ENCODE measurements around the gene RBFOX2.
"Not testable (repeated sequence)": the region's sequence is repeated elsewhere in the genome, so short reads cannot be mapped to it uniquely, and the experiment has no call there.

Gene RBFOX2

GRCh38 chr22:35735542-35735941, 293.1 kb downstream of the RBFOX2 start:
- DNase-seq (ENCODE audit: low spot score): no peak

DNA sequence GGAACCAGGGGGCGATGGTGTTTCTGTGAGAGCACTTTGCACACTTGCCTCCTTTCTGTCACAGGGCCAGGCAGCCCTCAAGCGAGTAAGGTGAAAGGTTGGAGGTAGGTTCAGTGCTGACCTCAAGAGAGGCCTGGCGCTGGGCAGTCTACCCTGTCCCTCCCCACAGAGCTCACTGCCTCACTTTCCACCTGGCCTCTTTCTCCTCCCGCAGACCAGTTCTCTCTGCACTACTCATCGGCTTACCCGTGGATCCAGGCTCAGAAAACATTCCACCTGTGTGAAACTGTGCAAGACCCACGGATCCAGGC, 294.2 kb downstream of the RBFOX2 start:
- no peak for DNase-seq (ENCODE audit: low spot score)

- DNase-seq (ENCODE audit: low spot score): no peak
These were observed 294.7 kb downstream of the RBFOX2 start for GRCh38 chr22:35733791-35734516.

- DNase-seq (ENCODE audit: low spot score): no peak
These were observed 295.6 kb downstream of the RBFOX2 start for GRCh38 chr22:35733036-35733435.

DNA sequence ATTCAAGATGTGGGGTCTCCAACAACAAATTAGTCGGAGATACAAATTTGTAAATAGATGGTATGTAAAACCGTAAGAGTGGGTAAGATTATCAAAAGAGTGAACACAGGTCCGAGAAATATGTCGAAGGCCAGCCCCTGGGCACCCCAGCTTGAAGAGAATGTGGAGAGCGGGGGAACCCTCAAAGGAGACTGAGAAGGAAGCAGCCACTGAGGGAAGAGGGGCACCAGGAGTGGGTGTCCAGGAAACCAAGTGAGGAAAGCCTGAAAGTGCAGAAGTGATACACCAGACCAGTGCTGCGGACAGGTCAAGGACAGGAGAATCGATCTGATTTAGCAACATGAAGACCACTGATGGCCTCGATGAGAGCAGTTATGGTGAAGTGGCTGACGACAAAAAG, 296.5 kb downstream of the RBFOX2 start:
- DNase-seq (ENCODE audit: low spot score): no peak

GRCh38 chr22:35731321-35731720, 297.3 kb downstream of the RBFOX2 start:
- no peak for DNase-seq (ENCODE audit: low spot score)

- DNase-seq (ENCODE audit: low spot score): no peak
These were observed 299.3 kb downstream of the RBFOX2 start for GRCh38 chr22:35729309-35729698.

GRCh38 chr22:35728639-35729308, 299.9 kb downstream of the RBFOX2 start:
- no peak for DNase-seq (ENCODE audit: low spot score)

GRCh38 chr22:35727436-35727835, 301.2 kb downstream of the RBFOX2 start:
- no peak for DNase-seq (ENCODE audit: low spot score)

DNA sequence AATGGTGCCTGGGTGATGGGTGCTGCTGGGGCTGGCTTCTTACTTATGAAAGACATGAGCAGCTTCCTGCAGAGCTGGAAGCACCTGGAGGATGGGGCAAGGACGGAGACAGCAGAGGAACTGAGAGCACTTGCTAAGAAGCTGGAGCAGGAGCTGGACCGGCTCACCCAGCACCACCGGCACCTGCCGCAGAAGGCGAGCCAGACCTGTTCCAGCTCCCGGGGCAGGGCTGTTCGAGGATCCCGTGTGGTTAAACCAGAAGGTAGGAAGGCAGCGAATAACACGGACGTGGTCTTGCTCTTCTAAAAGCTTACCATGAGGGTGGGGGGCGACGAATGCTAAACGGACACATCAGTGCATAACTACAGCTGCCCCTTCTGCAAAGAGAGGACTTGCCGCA, 301.7 kb downstream of the RBFOX2 start:
- no peak for DNase-seq (ENCODE audit: low spot score)

DNA sequence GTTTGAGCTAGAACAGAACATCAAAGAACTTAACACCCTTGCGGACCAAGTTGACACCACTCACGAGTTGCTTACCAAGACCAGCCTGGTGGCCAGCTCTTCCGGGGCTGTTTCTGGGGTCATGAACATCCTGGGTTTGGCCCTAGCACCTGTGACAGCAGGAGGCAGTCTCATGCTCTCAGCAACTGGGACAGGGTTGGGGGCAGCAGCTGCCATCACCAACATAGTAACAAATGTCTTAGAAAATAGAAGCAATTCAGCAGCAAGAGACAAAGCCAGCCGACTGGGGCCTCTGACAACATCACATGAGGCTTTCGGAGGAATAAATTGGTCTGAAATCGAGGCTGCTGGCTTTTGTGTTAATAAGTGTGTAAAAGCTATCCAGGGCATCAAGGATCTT, 302.2 kb downstream of the RBFOX2 start:
- no peak for DNase-seq (ENCODE audit: low spot score)

DNA sequence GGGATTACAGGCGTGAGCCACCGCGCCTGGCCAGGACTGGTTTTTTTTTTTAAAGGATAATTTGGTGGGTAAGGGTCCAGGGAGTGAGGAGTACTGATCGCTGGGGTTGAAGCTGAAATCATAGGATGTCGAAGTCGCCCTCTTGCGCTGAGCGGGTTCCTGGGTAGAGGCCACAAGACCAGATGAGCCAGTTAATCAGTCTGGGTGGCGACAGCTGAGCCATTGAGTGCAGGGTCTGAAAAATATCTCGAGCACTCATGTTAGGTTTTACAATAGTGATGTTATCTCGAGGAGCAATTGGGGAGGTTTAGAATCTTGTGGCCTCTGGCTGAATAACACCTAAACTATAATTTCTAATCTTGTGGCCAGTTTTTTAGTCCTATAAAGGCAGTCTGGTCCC, 303.1 kb downstream of the RBFOX2 start:
- no peak for DNase-seq (ENCODE audit: low spot score)

DNA sequence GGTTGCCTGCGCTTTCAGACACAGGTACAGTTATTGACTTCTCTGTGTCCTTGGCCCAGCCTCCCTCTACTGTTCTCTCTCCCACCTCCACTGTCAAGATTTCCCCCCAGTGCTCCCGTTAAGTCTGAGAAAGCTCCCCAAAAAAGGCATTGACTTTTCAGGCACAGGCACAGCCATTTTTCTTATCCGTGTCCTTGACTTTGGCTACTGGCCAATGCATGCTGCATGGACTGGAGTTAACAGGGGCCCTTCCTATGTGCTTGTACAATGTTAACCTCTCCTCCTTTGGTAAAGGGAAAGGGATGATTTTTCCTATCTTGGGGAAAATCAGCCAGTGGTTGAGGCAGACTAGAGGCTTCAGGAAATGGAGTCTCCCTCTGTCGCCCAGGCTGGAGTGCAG, 306.7 kb downstream of the RBFOX2 start:
- no peak for DNase-seq (ENCODE audit: low spot score)

GRCh38 chr22:35719212-35719875, 309.3 kb downstream of the RBFOX2 start:
- no peak for DNase-seq (ENCODE audit: low spot score)

DNA sequence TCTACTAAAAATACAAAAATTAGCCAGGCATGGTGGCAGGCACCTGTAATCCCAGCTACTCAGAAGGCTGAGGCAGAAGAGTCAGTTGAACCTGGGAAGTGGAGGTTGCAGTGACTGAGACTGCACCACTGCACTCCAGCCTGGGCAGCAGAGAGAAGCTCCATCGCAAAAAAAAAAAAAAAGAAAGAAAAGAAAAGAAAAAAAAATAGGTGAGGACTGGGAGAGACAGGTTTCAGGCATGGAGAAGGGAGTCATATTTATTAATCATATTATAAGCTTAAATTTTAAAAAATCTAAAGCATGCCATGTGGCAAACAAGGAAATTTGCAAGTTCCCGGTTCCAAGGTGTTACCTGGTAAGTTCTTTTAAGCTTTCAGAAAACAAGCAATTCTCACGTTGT, 311.1 kb downstream of the RBFOX2 start, which contains the start of gene APOL5:
Gene APOL5, plus strand, starts transcription at position 301 of the 400 bp plus-strand sequence. Its CDS starts 0 bp downstream, at position 301.
- DNase-seq (ENCODE audit: low spot score): no peak

- DNase-seq (ENCODE audit: low spot score): no peak
These were observed 316.0 kb downstream of the RBFOX2 start for GRCh38 chr22:35712672-35713071.

DNA sequence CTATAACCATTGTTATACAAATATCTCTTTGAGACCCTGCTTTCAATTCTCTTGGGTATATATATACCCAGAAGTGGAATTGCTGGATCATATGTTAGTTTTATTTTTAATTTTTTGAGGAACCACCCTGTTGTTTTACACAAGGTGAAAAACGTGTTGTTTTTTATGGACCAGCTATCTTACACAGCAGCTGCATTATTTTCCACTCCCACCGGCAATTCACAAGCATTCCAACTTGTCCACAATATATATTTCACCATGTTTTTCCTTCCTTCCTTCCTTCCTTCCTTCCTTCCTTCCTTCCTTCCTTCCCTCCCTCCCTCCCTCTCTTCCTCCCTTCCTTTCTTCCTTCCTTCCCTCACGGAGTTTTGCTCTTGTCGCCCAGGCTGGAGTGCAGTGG, 317.3 kb downstream of the RBFOX2 start:
- DNase-seq (ENCODE audit: low spot score): no peak

DNA sequence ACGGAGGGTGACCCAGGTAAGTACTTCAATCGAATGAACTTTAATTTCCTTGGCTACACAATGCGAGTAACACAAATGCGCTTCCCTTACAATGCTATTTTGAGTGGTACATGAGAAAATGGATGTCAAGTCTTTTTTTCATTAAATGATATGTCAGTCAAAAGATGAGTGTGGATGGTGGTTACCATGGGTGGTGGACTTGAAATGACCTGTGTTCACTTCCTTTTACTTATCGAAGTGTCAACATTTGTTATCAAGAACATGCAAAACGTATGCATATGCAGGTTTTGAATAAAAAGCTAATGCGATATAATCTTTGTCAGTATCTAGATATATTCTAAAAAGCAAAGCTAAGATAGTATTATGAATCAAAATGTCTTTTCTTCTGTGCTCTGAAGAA, 319.7 kb downstream of the RBFOX2 start:
- no peak for DNase-seq (ENCODE audit: low spot score)

DNA sequence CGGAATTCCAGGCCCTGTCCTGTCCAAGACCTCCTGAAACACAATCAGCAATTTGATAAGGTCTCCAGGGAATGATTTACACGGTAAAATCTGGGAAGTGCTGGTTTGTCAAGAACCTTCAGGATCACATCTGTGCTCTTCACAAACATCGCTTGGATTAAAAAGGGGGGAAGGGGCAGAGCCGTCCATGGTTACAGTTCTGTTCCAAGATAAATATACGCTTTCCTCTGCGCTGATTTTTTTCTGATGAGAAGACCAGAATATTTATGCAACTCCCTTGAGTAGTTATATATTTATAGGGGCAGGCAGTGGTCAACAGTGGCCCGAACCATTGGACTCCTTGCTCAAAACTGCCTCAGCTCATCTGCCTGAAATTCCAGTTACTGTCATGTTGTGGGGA, 320.2 kb downstream of the RBFOX2 start:
- DNase-seq (ENCODE audit: low spot score): no peak

DNA sequence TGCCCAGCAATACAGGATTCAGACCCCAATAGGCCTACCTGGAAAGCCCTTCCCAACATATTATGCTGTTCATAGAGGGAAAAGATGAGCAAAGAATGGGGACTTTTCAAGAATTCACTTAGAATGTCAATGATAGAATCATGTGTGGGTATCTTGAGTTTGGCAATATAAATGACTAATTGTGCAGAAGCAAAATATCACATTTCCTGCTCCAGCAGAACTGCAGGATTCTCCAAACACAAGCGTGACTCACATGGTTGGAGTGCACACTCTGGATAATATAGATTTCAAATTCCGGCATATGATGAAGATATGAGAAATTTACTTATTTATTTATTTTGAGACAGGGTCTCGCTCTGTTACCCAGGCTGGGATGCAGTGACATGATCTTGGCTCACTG, 323.5 kb downstream of the RBFOX2 start:
- no peak for DNase-seq (ENCODE audit: low spot score)

- DNase-seq (ENCODE audit: low spot score): no peak
These were observed 324.6 kb downstream of the RBFOX2 start for GRCh38 chr22:35703861-35704584.

DNA sequence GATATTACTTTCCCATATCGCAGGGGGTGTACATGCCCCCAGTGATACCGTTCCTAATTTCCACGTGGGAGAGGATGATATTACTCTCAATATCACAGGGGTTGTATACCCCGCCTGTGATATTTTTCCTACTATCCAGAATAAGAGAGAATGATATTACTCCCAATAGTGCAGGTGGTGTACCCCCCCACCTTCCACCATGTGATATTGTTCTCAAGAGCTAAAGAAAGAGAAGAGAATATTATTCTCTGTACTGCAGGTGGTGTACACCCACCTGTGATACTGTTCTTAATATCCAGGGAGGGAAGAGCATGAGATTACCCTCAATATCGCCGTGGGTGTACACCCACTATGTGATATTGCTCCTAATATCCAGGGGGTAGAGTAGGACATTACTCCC, 328.8 kb downstream of the RBFOX2 start:
- DNase-seq (ENCODE audit: low spot score): not testable (repeated sequence)

DNA sequence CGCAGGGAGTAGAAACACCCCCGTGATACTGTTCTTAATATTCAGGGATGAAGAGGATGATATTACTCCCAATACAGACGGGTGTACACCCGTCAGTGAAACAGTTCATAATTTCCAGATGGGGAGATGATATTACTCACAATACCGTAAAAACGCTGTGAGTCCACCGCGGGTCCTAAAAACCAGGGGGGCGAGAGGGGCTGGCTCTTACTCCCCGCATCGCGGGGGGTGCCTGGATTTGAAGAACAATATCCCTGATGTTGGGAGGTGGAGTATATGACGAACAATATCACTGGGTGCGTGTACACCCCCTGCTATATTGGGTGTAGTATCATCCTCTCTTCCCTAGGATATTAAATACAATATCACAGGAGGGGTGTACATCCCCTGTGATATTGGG, 331.5 kb downstream of the RBFOX2 start:
- no peak for DNase-seq (ENCODE audit: low spot score)
